Cardiac muscle cell (in vitro differentiated cells and primary cell): ENCODE results near the gene ZFR. TPM values are rescaled to one million over a fixed set of nuclear protein-coding genes. Genes with fewer than 3 reads are reported as not detected.

Experiments used
- DNase-seq, 2 donors: peaks; one replicate each; pipeline versions ENCODE4 v3.0.0 to v3.0.0-alpha.2; 2010 to 2017; ENCODE audit warnings: low read depth in 1 of 2, low spot score in 1 of 2
- H3K27ac ChIP-seq: fragments of 200-600 bp; sonication (generic); 2 replicates; pipeline ENCODE4 v1.5.1; 2016
- H3K27me3 ChIP-seq: fragments of 200-600 bp; sonication (generic); 2 replicates; pipeline ENCODE4 v1.6.0; 2016; ENCODE audit warnings: control low read depth
- H3K36me3 ChIP-seq: fragments of 200-600 bp; sonication (generic); 2 replicates; pipeline ENCODE4 v1.5.1; 2016; ENCODE audit warnings: control low read depth
- H3K4me1 ChIP-seq: fragments of 200-600 bp; sonication (generic); 2 replicates; pipeline ENCODE4 v1.8.1; 2017; ENCODE audit warnings: low read depth, mild to moderate bottlenecking, mixed run types
- H3K4me3 ChIP-seq: fragments of 200-600 bp; sonication (generic); 2 replicates; pipeline ENCODE4 v1.5.1; 2016; ENCODE audit warnings: mild to moderate bottlenecking
- H3K9me3 ChIP-seq: fragments of 200-600 bp; sonication (generic); 2 replicates; pipeline ENCODE4 v1.5.1; 2017; ENCODE audit warnings: low read depth, mild to moderate bottlenecking, control low read depth
- CTCF ChIP-seq: IDR thresholded peaks from 2 replicates; pipeline ENCODE4 v1.5.1; 2012; ENCODE audit warnings: low read depth, mild to moderate bottlenecking, low read length
- polyA plus RNA-seq: library from polyadenylated mRNA; unstranded; fragments of >200 nt; fragmentation: Nextera tagmentation; extraction: Ambion mirVana; gene quantifications from 2 replicates; pipeline ENCODE4 v1.2.1, GENCODE V29; 2016
- total RNA-seq: library from RNA; depleted of rRNA; stranded (reverse); fragments of >200 nt; gene quantifications from 2 replicates; pipeline ENCODE4 v1.2.3, GENCODE V29; 2016

Gene ZFR
- total and polyA plus RNA-seq, 2 experiments from 2014 or later, result 66.5 to 75.6 TPM

- Histone ChIP-seq H3K4me1 (no peaks in the 10 kb centered on the region), H3K27ac (no peak overlapping the region), H3K27me3 (no peaks in the 10 kb centered on the region), H3K4me3 (no peak overlapping the region), H3K9me3 (no peaks in the 10 kb centered on the region), H3K36me3 (no peaks in the 10 kb centered on the region)
- DNase-seq, result no peak
- TF ChIP-seq CTCF, result no peak
Observed at GRCh38 chr5:32482193-32482592, 37.7 kb upstream of the ZFR start.

GRCh38 chr5:32479096-32479495, 34.6 kb upstream of the ZFR start:
- Histone ChIP-seq H3K27ac (no peak overlapping the region), H3K4me1 (peaks cover 16% of the 10 kb centered on the region), H3K9me3 (no peaks in the 10 kb centered on the region), H3K36me3 (no peaks in the 10 kb centered on the region), H3K27me3 (no peaks in the 10 kb centered on the region), H3K4me3 (no peak overlapping the region)
- DNase-seq, result no peak
- no peak for TF ChIP-seq CTCF

DNA sequence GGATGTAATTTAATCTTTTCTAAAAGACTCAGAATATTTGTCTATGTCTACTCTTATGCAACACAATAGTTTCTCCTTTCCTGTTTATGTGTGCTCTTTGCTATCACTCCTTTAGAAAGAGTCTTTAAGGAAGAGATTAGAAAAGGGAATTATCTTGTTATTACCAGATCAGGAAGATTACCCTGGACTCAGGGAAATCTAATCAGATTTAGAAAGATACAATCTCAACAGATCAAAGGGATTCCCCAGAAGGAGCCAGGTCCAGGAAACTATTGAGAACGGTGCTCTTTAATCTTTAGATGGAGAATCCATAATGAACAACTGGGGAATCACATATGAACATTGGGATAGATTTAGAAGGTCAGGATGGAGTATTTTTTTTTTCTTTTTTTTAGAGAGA, 32.4 kb upstream of the ZFR start:
- no peaks in the 10 kb centered on the region for H3K27me3 ChIP-seq
- no peak overlapping the region for H3K27ac ChIP-seq
- H3K4me1 ChIP-seq, result peaks cover 19% of the 10 kb centered on the region
- DNase-seq, result no peak
- no peak for TF ChIP-seq CTCF
- H3K9me3 ChIP-seq, result no peaks in the 10 kb centered on the region
- no peaks in the 10 kb centered on the region for H3K36me3 ChIP-seq
- no peak overlapping the region for H3K4me3 ChIP-seq

DNA sequence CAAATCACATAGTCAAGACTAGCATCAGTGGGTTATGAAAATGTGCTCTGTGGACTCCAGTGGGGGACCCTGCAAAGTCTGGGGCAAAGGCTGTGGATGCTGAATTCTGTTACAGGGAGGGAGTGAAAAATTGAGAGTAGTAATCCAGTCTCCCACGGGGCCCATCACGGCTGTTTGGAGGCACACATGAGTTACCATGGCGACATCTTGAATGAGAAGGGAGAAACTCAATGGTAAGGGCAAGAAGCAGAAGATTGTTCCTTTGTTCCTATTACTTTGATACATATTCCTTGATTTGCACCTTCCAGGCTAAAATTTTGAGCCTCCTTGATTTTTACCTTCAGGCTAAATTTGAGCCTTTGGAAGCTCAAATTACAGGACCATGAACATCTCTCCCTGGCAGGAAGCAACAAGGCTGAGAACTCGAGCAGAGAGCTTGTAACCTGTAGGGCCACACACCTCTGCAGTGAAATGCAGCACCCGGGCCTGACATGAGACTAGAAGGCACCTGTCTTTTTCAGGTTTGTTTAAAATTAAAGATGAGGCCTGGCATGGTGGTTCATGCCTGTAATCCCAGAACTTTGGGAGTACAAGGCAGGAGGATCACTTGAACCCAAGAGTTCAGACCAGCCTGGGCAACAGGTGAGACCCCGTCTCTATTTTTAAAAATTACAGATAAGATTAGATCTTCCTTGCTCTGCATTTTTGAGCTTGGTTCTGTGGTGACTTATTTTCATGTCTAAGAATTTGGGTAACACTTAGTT, 31.0 kb upstream of the ZFR start:
- no peak for DNase-seq
- Histone ChIP-seq H3K36me3 (no peaks in the 10 kb centered on the region), H3K27ac (no peak overlapping the region), H3K27me3 (no peaks in the 10 kb centered on the region), H3K9me3 (no peaks in the 10 kb centered on the region), H3K4me3 (no peak overlapping the region), H3K4me1 (peaks cover 19% of the 10 kb centered on the region)
- no peak for TF ChIP-seq CTCF

DNA sequence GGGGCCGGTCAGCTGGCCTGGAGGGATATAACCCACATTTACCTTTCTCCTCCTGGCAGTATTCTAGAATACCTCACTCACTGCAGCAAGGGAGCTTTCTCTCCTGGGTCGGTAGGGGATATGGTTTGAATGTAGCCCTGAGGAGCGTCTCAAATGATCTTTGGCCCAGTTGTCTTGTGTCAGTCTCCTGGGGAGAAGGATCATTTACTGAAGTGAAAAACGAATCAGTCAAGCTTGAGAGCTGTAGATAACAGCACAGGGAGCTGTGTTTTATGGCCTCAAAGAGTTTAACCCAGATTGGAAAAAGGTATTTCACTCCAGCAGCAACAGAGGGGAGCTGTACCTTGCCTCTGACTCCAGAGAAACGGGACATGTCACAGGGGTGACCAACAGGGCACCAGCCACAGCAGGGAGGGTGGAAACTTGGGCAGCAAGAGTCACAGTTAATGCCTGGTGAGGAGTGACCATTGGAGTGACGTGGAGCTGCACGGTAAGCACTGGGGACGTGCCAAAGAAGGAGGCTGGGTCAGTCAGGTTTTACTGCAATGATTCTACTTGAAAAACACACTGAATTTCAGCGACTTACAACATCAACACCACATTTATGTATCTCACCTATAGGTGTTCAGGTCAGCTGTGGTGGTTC, 29.8 kb upstream of the ZFR start:
- Histone ChIP-seq H3K9me3 (no peaks in the 10 kb centered on the region), H3K4me1 (peaks cover 19% of the 10 kb centered on the region), H3K27me3 (no peaks in the 10 kb centered on the region), H3K36me3 (no peaks in the 10 kb centered on the region), H3K4me3 (no peak overlapping the region), H3K27ac (peak overlapping the region; percentile 58)
- no peak for TF ChIP-seq CTCF
- DNase-seq, result peak in 1 of 2 donors; percentile 47
